GM18907 (cell line): ENCODE data around the gene TXNDC11.
A peak's percentile ranks its signal among the peaks of the same experiment; 100 is the strongest.
"Not testable (repeated sequence)": the region's sequence is repeated elsewhere in the genome, so short reads cannot be mapped to it uniquely, and the experiment has no call there.

ENCODE experiments used
- ATAC-seq: cut with Tn5 transposase; IDR thresholded peaks from one replicate; pipeline ENCODE4 v1.9.1; 2021; ENCODE audit warnings: mild to moderate bottlenecking, moderate library complexity; ENCODE audit not compliant: unreplicated experiment

TXNDC11 gene, protein sequence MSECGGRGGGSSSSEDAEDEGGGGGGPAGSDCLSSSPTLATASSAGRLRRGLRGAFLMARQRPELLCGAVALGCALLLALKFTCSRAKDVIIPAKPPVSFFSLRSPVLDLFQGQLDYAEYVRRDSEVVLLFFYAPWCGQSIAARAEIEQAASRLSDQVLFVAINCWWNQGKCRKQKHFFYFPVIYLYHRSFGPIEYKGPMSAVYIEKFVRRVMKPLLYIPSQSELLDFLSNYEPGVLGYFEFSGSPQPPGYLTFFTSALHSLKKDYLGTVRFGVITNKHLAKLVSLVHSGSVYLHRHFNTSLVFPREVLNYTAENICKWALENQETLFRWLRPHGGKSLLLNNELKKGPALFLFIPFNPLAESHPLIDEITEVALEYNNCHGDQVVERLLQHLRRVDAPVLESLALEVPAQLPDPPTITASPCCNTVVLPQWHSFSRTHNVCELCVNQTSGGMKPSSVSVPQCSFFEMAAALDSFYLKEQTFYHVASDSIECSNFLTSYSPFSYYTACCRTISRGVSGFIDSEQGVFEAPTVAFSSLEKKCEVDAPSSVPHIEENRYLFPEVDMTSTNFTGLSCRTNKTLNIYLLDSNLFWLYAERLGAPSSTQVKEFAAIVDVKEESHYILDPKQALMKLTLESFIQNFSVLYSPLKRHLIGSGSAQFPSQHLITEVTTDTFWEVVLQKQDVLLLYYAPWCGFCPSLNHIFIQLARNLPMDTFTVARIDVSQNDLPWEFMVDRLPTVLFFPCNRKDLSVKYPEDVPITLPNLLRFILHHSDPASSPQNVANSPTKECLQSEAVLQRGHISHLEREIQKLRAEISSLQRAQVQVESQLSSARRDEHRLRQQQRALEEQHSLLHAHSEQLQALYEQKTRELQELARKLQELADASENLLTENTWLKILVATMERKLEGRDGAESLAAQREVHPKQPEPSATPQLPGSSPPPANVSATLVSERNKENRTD

GRCh38 chr16:11742536-11743307, at the start of gene TXNDC11:
TXNDC11 (minus strand) TSS chr16:11742857; CDS start chr16:11742730, 127 bp downstream.
- peak; percentile 91 for ATAC-seq

DNA sequence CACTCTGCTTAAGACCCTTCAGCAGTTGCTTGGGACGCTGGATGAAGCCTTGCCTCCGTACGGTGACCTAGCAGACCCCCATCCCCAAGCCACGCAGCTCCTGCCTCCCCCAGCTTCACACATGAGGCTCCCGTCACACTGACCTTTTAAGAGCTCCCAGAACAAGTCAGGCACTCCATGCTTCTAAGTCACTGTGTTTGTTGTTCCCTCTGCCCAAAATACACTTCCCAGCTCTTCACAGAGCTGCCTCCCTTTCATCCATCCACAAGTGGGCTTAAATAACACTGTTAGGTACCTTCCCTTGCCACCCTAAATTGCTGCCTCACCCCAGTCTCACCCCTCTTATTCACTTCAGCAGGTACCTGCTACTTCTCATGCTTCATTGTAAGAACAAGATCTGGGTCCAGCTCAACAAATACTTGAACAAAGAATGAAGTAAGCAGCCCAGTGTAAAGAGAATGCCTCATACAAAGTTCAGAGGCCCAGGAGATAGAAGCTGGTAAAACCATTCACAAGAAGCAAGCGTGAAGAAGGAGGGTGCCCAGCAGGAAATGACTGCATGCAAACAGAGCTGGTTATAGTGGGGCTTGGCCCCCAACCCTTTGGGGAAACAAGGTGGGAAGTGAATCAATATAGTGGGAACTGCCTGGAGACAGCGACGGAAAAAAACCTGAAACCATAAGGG, 48.6 kb upstream of the TXNDC11 start:
- no peak for ATAC-seq

DNA sequence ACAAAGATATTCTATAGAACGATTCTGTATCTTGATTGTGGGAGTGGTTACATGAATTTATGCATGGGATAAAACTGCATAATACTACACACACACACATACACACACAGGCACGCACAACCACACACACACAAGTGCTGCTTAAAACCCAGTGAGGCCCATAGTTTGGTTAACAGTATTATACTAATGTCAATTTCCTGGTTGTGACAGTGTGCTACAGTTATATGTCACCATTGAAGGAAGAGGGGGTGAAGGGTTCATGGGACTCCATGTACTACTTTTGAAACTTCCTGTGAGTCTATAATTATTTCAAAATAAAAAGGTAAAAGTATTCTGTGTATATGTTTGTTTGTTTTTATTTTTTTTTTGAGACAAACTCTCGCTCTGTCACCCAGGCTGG, 46.3 kb upstream of the TXNDC11 start:
- ATAC-seq, result no peak

DNA sequence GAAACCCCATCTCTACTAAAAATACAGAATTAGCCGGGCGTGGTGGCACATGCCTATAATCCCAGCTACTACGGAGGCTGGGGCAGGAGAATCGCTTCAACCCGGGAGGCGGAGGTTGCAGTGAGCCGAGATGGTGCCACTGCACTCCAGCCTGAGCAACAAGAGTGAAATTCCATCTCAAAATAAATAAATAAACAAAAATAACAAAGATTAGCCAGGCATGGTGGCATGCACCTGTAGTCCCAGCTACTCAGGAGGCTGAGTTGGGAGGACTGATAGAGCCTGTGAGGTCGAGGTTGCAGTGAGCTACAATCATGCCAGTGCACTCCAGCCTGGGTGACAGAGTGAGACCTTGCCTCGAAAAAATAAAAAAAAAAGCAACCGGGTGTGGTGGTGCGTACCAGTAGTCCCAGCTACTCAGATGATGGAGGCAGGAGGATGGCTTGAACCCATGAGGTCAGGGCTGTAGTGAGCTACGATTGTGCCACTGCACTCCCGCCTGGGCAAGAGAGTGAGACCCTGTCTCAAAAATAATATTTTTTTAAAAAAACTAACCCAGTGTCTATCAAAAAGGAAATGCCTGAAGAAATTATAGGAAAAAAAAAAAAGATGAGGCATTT, 42.4 kb upstream of the TXNDC11 start:
- ATAC-seq, result not testable (repeated sequence)

DNA sequence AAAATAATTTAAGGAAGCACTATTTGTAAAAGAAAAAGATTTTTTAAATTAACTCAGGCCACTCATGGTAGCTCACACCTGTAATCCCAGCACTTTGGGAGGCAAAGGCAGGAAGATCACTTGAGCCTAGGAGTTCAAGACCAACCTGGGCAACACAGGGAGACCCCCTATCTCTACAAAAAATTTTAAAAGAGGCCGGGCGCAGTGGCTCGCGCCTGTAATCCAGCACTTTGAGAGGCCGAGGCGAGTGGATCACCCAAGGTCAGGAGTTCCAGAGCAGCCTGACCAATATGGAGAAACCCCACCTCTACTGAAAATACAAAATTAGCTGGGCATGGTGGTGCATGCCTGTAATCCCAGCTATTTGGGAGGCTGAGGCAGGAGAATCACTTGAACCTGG, 41.7 kb upstream of the TXNDC11 start:
- not testable (repeated sequence) for ATAC-seq

DNA sequence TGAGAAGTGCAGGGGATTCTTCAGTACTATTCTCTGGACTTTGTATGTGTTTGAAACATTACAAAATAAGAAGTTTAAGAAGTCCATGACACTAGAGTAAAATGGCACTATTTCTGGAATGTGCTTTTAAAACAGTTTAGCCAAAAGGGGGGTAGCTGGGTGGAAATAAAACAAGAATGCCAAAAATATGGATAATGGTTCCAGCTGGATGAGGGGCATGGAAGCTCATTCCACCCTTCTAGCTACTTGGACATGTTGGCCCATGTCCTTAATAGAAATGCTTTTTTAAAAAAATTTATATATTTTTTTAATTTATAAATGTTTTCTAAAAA, 41.3 kb upstream of the TXNDC11 start:
- no peak for ATAC-seq

- peak; percentile 57 for ATAC-seq
Observed at GRCh38 chr16:11783319-11784037, 40.8 kb upstream of the TXNDC11 start.

DNA sequence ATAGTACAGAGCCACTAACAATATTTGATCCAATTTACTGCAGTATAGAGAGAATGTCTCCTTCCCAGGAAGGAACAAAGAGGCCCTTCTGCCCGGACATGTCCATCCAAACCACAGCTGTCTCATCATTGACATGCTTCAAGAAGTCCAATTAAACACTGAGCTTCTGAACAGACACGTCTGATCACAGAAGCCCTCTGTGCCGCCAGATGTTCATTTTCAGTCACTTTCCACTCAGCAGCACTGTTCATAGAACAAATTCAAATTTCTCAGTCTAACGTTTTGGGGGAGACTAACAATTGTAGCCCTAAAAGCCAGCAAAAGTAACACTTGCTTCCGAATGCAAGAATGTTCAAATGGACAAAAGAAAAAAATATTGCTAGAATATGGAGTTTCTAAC, 39.1 kb upstream of the TXNDC11 start:
- ATAC-seq, result no peak

- no peak for ATAC-seq
Observed at GRCh38 chr16:11780991-11781680, 38.5 kb upstream of the TXNDC11 start.

DNA sequence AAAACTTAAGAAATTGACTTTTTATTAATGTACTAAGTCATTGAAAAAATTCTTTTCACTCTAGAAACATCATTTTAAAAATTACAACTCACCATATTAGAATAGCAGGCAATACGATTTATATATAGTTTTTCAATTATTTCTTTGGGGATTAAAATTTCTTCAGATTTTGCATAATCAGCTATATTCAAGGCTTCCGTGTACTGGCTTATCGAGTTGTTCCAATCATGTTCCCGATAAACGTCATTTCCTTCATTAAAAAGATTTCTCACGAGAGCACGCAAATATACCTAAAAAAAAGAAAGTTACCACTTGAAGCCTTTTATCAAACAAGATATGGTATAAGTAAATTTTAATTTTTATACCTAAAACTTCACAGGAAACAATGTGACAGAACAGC, 36.4 kb upstream of the TXNDC11 start:
- no peak for ATAC-seq

DNA sequence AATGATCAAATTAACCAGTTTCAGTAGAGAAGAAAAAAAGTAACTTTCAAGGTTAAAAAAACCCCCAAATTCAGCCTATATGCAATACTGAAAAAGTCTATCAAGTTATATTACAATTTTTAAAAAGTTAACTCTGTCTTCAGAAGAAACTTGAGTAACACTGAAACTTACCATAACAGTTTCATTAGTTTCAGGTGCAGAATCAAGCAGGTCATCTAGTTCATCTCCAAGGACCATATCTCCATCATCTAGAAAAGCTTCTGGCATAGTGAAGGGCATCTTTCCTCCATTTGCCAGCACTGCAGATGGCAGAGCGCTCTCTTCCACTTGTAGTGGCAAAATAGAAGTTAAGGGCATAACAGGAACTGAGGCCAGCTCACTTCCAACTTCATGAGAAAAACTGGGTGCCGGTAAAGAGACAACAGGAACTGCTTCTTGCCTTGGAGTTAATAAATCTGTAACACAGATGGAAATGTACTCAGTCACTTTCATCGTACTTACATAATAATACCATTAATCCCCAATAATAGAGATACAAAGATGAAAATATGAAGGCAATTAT, 31.5 kb upstream of the TXNDC11 start:
- peak; percentile 63 for ATAC-seq

DNA sequence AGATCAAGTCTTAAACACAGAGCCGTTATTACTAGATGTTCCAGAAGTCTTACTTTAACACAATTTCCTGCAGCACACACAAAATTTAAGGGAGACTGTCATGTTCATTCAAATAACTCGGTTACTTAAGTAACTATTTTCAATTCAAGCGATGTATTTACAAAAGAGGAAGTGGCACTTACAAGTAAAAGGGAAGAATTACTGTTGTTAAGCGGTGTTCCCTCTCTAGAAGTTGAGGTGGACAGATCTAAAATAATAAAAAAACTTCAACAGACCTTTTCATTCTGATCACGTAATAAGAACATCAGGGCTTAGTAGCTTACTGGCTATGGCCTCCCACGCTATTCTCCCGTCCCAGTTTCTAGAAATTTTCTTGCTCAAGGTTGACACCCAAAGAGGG, 26.2 kb upstream of the TXNDC11 start:
- ATAC-seq, result peak; percentile 56

GRCh38 chr16:11762431-11762830, 19.8 kb upstream of the TXNDC11 start:
- no peak for ATAC-seq

DNA sequence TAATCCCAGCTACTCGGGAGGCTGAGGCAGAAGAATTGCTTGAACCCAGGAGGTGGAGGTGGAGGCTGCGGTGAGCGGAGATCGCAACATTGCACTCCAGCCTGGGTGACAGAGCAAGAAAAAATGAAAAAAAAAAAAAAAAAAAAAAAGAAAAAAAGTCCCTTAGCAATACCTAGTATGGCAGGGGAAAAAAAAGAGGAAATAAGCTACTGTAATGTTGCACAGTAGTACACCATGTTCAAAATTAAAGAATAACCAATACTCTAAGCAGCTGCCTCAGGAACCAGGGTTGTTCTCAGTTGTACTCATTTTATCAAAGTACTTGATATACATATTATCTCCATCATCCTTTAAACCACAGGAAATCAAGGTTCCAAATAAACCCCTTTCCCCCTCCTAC, 17.3 kb upstream of the TXNDC11 start:
- ATAC-seq, result no peak

DNA sequence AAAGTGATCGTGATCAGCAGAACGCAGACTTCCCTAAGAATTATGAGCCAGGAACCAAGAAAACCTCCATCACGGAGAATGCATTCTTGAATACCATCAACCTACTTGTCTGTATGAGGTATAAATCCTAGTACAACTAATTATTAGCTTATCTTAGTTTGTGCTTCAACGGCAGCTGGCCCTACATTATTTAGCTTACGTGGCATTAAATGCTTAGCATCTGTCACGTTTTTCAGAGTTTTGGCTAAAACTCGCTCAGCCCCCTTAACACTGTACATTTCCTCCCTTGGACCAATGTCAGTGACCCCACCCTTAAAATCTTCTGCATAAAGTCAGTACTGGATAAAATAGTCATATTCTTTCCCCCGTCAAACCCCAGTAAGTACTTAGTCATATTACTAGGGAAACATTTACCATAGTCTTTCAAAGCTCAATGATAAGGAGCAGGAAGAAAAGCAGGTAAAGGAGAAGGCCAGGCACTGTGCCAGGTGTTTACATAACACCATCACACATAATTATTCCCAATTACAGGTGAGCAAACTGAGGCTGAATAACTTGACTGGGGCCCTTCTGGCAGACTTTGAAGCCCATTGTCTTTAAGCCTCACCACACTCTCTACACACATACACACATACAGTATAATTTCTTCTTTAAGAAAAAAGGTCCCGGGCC, 16.6 kb upstream of the TXNDC11 start:
- ATAC-seq, result no peak

DNA sequence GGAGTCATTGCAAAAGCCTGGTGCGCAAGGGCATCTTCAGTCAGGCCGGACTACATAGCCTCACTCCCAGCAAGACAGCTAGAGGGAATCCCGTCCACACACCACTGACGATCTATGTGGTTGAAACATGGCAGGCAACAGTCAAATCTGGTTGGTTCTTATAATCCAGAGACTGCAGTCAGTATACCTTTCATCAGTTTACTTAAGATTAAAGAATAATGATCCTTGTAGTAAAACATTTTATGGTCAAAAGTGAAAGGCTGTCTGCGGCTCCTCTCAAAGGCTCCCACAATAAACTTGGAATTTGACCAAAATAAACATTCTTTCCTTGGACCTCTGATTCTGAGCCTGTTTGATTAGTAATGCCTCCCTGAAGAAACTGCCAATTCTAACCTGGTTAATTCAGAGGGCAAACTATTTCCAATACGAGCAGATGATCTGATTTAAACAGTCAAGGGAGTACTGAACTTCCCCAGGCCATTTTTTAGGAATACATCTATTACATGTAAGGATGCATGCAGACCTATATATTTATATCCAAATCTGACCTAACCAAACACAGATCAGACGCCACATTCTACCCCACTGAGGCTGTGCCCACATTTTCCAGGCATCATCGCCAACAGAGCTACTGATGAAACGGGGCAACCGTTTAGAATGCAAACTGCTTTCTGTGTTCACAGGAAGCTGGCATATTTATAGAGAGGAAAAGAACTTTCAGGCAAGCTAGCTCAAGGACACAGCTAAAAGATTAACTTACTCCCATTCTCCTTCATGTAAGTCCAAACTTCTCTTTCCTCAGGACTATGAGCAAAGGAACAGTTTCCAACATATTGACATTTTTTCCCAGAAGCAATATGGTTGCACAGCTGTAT, 15.3 kb upstream of the TXNDC11 start:
- no peak for ATAC-seq

GRCh38 chr16:11756248-11756647, 13.6 kb upstream of the TXNDC11 start:
- ATAC-seq, result no peak
